Measurements from ENCODE around the gene ADGRF4.

DNA sequence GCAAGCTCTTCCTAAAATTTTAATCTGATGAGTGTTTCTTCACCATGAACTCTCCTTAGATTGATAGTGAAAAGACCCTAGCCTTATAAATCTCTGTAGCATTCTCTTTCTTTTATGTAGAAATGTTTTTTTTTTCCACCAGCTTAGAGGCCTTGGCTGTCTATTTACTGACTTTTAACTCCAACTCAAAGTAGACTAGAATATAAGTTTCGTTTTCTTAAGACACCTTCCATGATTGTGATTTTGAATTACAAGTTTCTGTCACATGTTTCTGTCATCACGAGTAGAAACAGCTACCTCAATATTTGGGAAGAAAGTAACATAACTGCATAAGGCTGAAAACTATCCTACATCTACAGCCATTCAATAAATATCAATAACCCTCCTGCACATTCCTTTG lies 17.8 kb downstream of the ADGRF4 start:
- no peak for TF ChIP-seq CTCF (IDR thresholded peaks at IDR 0.05; ENCODE audit: low read length)
- TF ChIP-seq EZH2 (IDR thresholded peaks at IDR 0.05; ENCODE audit: borderline replicate concordance, low read length), result no peak

Data from OCI-LY1 (cell line).